ENCODE measurements around the gene CDK6.

Gene CDK6

DNA sequence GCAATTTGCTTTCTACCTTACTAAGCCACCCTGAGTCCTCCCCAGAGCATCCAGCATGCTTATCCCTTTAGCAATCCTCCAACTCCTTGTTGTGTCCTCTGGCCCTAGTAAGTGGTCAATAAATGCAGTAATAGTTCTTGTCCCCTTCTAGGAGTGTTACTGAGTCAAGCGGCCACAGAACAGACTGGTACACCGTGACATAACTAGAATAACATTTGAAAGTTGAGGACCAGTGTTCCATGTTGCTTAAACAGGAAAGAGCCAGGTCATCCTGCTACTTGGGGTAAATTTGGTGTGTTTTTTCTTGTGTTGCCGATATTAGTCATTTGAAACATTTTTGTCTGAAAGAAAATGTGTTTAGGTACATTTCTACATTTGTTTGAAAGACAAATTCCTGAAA lies 4.8 kb upstream of the CDK6 start:
- POLR2A ChIA-PET = no interaction called here
- no peak for DNase-seq (ENCODE audit: extremely low spot score)
- TF ChIP-seq, protein P1, sequence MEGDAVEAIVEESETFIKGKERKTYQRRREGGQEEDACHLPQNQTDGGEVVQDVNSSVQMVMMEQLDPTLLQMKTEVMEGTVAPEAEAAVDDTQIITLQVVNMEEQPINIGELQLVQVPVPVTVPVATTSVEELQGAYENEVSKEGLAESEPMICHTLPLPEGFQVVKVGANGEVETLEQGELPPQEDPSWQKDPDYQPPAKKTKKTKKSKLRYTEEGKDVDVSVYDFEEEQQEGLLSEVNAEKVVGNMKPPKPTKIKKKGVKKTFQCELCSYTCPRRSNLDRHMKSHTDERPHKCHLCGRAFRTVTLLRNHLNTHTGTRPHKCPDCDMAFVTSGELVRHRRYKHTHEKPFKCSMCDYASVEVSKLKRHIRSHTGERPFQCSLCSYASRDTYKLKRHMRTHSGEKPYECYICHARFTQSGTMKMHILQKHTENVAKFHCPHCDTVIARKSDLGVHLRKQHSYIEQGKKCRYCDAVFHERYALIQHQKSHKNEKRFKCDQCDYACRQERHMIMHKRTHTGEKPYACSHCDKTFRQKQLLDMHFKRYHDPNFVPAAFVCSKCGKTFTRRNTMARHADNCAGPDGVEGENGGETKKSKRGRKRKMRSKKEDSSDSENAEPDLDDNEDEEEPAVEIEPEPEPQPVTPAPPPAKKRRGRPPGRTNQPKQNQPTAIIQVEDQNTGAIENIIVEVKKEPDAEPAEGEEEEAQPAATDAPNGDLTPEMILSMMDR (IDR thresholded peaks at IDR 0.05; ENCODE audit: control extremely low read depth, extremely low read depth, low read depth, missing control alignments) = no peak
- CTCF ChIA-PET = no interaction called here

DNA sequence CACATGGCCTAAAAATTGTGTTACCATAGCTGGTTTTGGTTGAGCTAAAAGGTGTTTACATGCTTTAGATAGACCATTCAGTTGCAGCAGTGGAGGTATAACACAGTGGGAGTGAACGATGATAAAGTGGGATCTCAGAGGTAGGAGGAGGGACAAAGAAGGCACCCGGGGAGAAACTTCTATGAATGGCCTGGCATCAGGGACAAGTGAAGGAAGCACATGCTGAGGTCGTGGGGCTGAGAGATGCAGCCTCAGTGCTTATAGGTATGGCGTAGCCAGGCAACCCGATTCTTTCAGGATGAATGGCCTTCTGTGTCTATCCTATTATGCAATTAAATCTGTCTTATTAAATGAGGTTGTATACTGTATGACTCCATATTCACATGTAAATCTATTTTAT lies 3.9 kb upstream of the CDK6 start:
- no peak for DNase-seq (ENCODE audit: extremely low spot score)
- TF ChIP-seq, protein P1 (IDR thresholded peaks at IDR 0.05; ENCODE audit: control extremely low read depth, extremely low read depth, low read depth, missing control alignments) = no peak
- ChIA-PET POLR2A (no interaction called here), CTCF (no interaction called here)

DNA sequence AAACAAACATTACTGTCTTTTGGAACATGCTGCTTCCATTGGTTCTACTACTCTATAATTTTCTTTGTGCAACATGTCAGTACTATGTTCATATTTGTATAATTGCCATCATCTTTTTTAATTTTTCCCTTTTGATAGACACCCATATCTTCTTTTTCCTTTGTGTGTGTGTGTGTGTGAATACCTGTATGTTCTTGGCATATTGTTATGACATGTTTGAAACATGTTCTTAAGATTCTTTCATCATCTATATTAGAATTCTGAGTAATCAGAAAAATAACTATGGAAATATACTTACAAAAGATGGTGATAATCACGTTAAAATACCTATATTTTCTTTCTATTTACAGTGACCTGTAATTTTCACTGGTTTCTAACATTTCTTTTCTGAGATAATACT lies 3.5 kb upstream of the CDK6 start:
- TF ChIP-seq, protein P1 (IDR thresholded peaks at IDR 0.05; ENCODE audit: control extremely low read depth, extremely low read depth, low read depth, missing control alignments) = no peak
- no peak for DNase-seq (ENCODE audit: extremely low spot score)
- ChIA-PET POLR2A (no interaction called here), CTCF (no interaction called here)

DNA sequence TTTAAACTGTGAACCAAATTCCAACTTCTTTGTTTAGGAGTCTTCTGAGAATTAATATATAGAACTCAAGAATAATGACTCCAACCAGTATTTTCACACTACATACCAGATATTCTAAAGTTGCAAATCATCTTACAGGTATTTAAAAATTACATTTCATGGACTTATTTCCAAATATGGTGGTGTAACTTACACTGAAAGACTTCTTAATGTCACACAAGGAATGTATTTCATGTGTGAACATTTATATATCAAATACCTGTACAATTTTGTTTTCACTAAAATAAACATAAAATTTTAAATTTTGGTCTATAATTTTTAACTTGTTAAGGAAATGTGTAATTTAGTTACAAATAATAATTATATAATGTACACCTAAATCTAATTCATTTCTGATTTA lies 2.6 kb upstream of the CDK6 start:
- CTCF ChIA-PET = no interaction called here

DNA sequence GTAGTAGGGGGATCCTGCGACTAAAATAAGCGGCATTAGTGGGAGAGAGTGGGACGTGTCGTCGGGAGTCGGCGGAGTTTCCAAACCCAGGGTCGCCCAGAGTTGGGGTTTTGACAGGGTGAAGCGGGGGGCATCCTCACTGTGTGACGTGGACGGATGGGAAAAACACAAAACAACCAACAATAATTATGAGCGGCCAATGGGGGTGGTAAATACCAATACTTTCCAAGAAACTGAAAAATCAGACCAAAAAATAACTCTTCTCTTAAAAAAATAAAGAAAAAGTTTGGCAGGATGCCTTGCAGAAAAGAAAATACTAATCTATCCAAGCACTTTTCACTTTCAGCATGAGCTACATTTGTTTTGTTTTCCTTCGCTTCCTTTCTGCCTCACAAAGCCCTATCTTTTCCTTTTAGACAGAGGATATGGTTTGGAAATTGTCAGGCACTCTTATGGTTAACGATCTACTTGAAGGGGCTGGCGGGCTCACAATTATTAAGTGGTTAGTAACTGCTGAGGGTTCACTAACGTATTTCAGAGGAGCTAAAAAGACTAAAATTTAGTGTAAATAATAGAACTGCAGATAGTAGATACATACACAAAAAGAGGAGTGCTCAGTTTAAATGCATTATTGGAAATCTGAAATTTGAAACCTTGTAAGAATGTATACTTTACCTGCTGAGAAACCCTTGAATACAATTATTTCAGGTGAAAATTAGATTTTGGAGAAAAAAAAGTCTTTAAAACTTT lies 802 bp upstream of the CDK6 start:
- DNase-seq (ENCODE audit: extremely low spot score) = no peak
- TF ChIP-seq, protein P1 (IDR thresholded peaks at IDR 0.05; ENCODE audit: control extremely low read depth, extremely low read depth, low read depth, missing control alignments) = no peak
- POLR2A ChIA-PET = interaction anchor here (0.6 to 0.8 kb wide), 2 partner anchors 17 to 67 kb away, joined by 3 to 5 read pairs; no protein-coding TSS in a partner anchor
- CTCF ChIA-PET = interaction anchor here (1.0 to 1.3 kb wide), 4 partner anchors 16 to 227 kb away, joined by 3 read pairs; no protein-coding TSS in a partner anchor

More for the DNA sequence above, 2.6 kb upstream of the CDK6 start:
- TF ChIP-seq, protein P1 (IDR thresholded peaks at IDR 0.05; ENCODE audit: control extremely low read depth, extremely low read depth, low read depth, missing control alignments) = no peak
- no peak for DNase-seq (ENCODE audit: extremely low spot score)
- POLR2A ChIA-PET = no interaction called here

DNA sequence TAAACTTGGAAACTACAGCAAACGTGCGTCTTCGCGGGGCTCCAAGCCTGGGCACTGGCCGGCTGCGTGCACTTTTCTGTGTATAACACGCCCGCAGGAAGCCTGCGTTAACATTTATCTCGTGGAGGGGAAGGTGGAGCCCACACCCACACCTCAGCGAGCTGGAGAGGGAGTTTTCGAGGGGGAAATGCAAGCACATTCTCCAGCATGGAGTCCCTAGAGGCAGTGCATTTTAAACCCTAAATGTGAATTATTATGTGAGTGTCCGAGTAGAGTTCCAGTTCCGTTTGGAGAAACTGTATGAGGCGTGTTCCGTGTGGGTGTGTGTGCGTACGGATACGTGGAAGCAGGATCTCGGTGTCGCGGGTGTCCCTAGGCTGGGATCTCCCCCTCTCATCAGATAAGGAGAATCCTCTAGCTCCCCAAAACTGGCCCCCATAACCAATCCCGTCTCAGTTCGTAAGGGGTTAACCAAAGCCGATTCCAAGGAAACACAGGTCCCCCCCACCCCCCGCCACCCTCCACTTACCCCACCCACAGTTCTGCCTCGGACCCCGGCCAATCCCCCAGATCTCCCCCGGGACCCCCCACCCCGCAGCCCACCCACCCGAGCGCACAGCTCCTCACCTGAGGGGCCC lies 403 bp downstream of the CDK6 start:
- ChIA-PET CTCF (interaction anchor here (1.0 to 1.5 kb wide), 5 partner anchors 15 to 226 kb away, joined by 3 read pairs; no protein-coding TSS in a partner anchor), POLR2A (interaction anchor here (0.6 to 0.8 kb wide), 3 partner anchors 18 to 68 kb away, joined by 3 to 5 read pairs (median 3); no protein-coding TSS in a partner anchor)
- TF ChIP-seq, protein P1 (IDR thresholded peaks at IDR 0.05; ENCODE audit: control extremely low read depth, extremely low read depth, low read depth, missing control alignments) = no peak
- peak; percentile 41 for DNase-seq (ENCODE audit: extremely low spot score)

Data from GM10248 (cell line).